GDM1 (cell line): ENCODE data around the gene GDPD3.
"Not testable (repeated sequence)": the region's sequence is repeated elsewhere in the genome, so short reads cannot be mapped to it uniquely, and the experiment has no call there.

Source experiments
- DNase-seq: peaks from one replicate; lab custom pipeline; 2025; lab: John Stamatoyannopoulos, UW

Gene GDPD3

GRCh38 chr16:30122604-30123160 is 9.3 kb upstream of the GDPD3 start:
- DNase-seq, result peak; percentile 36

- DNase-seq, result no peak
Measured at GRCh38 chr16:30121741-30122571, 8.6 kb upstream of the GDPD3 start.

GRCh38 chr16:30120340-30121105 is 7.2 kb upstream of the GDPD3 start:
- DNase-seq, result no peak

- no peak for DNase-seq
Measured at GRCh38 chr16:30119428-30119827, 6.1 kb upstream of the GDPD3 start.

- no peak for DNase-seq
Measured at GRCh38 chr16:30117768-30118167, 4.4 kb upstream of the GDPD3 start.

- no peak for DNase-seq
Measured at GRCh38 chr16:30116291-30117207, 3.2 kb upstream of the GDPD3 start.

GRCh38 chr16:30115238-30115637 is 1.9 kb upstream of the GDPD3 start:
- DNase-seq, result no peak

- not testable (repeated sequence) for DNase-seq
Measured at GRCh38 chr16:30114833-30115232, 1.5 kb upstream of the GDPD3 start.

GRCh38 chr16:30114411-30114810 is 1.1 kb upstream of the GDPD3 start:
- DNase-seq, result no peak

GRCh38 chr16:30113711-30114333 is 485 bp upstream of the GDPD3 start:
- DNase-seq, result no peak

- peak; percentile 24 for DNase-seq
Measured at GRCh38 chr16:30112197-30113030, 923 bp downstream of the GDPD3 start.

- DNase-seq, result no peak
Measured at GRCh38 chr16:30110661-30111060, 2.7 kb downstream of the GDPD3 start.

- no peak for DNase-seq
Measured at GRCh38 chr16:30108059-30108850, 5.1 kb downstream of the GDPD3 start.

- DNase-seq, result no peak
Measured at GRCh38 chr16:30104492-30104891, 8.8 kb downstream of the GDPD3 start.

GRCh38 chr16:30104090-30104489 is 9.2 kb downstream of the GDPD3 start:
- no peak for DNase-seq

GRCh38 chr16:30096862-30097563 is 16.3 kb downstream of the GDPD3 start:
- DNase-seq, result peak; percentile 10

GRCh38 chr16:30096105-30096861 is 17.1 kb downstream of the GDPD3 start, which contains the start of gene YPEL3:
TSS of gene YPEL3 (minus strand) at chr16:30096213. CDS start at chr16:30095482, 731 bp downstream.
- peak; percentile 91 for DNase-seq
